Ishikawa (cell line): Measurements from ENCODE around the gene NPHS1.
A peak's percentile ranks its signal among the peaks of the same experiment; 100 is the strongest.

Source experiments
- CREB1 ChIP-seq: IDR thresholded peaks from 2 replicates; pipeline ENCODE4 v1.6.1; 2012; ENCODE audit warnings: low read depth
- EGR1 ChIP-seq: IDR thresholded peaks from 2 replicates; pipeline ENCODE4 v1.6.1; 2012
- TAF1 ChIP-seq: IDR thresholded peaks from 2 replicates; pipeline ENCODE4 v1.6.1; 2012; ENCODE audit warnings: low read depth, mild to moderate bottlenecking
- TF ChIP-seq, protein P1 (sequence below): IDR thresholded peaks from 2 replicates; pipeline ENCODE4 v1.6.1; 2012

- TF ChIP-seq CREB1 = peak; percentile 24; the same call in 1 of the 2 replicates
- TF ChIP-seq TAF1 = no peak
- TF ChIP-seq EGR1 = no peak
- TF ChIP-seq, protein P1, sequence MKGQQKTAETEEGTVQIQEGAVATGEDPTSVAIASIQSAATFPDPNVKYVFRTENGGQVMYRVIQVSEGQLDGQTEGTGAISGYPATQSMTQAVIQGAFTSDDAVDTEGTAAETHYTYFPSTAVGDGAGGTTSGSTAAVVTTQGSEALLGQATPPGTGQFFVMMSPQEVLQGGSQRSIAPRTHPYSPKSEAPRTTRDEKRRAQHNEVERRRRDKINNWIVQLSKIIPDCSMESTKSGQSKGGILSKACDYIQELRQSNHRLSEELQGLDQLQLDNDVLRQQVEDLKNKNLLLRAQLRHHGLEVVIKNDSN = no peak
Observed at GRCh38 chr19:35851213-35852028, 883 bp downstream of the NPHS1 start.
